Bronchial epithelial cell (primary cell): ENCODE results near the gene TBC1D9. TPM values are rescaled to one million over a fixed set of nuclear protein-coding genes. Genes with fewer than 3 reads are reported as not detected.
A peak's percentile ranks its signal among the peaks of the same experiment; 100 is the strongest.

Experiments used
- DNase-seq: peaks from one replicate; pipeline ENCODE4 v3.0.0-alpha.2; 2010; ENCODE audit warnings: low read depth
- FAIRE-seq: peaks from 2 replicates; lab custom pipeline; 2011; peaks lifted over from hg19 to GRCh38; lab: Jason Lieb, UNC
- H3K27me3 ChIP-seq: 2 replicates; pipeline ENCODE4 v1.5.1; 2011; ENCODE audit warnings: low read length; ENCODE audit not compliant: control insufficient read depth, insufficient read depth
- H3K36me3 ChIP-seq: 2 replicates; pipeline ENCODE4 v1.5.1; 2011; ENCODE audit warnings: low read length; ENCODE audit not compliant: control insufficient read depth, insufficient read depth
- H3K4me3 ChIP-seq: 2 replicates; pipeline ENCODE4 v1.5.1; 2011; ENCODE audit warnings: mild to moderate bottlenecking, low read depth, low read length, control low read depth
- total RNA-seq: library from RNA; depleted of rRNA; stranded (reverse); fragments of >200 nt; gene quantifications from 2 replicates; pipeline ENCODE4 v1.2.1, GENCODE V29; 2014
- TF ChIP-seq, protein P1 (sequence below): IDR thresholded peaks from 2 replicates; pipeline ENCODE4 v1.5.1; 2011; ENCODE audit warnings: mild to moderate bottlenecking, moderate library complexity, low read length, control low read depth, inconsistent platforms; ENCODE audit not compliant: insufficient read depth, severe bottlenecking

The TBC1D9 gene
- total RNA-seq, 1 donor from 2014 or later = 17.1 TPM

DNA sequence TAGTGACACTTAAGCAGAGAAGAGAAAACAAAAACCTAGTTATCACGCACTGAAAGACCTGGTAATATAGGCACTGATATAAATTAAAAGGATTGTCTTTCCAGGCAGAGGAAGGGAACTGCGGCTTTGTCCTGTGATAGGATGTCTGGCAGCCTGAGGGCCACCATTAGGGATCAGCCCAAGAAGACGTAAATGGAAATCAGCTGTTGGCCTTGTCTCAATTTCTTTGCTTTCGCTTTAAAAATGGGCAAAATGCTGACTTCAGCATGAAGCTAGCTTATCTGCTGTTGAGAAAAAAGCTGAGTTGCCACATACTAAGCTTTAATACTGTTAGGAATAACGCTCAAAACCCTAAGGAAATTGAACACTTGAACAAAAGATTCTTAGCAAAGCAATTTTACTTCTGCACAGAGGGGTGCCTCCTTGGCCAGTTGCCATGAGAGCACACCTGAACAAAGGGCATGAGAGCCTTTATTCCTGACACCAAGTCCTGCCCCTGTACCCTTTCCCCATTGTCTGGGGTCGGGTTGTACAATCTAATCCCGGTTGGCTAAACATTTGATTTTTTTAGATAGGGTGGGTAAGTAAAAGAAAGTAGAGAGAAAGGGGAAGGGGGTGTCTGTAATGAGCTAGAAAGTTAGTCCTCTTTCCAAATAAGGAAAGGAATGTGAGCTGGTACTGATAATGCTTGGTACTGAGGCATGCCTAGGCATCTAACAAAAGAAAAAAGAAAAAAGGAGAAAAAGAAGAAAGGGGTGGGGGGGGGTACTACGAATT is 102.3 kb downstream of the TBC1D9 start:
- peak; percentile 36 for FAIRE-seq
- DNase-seq = no peak
- TF ChIP-seq, protein P1, sequence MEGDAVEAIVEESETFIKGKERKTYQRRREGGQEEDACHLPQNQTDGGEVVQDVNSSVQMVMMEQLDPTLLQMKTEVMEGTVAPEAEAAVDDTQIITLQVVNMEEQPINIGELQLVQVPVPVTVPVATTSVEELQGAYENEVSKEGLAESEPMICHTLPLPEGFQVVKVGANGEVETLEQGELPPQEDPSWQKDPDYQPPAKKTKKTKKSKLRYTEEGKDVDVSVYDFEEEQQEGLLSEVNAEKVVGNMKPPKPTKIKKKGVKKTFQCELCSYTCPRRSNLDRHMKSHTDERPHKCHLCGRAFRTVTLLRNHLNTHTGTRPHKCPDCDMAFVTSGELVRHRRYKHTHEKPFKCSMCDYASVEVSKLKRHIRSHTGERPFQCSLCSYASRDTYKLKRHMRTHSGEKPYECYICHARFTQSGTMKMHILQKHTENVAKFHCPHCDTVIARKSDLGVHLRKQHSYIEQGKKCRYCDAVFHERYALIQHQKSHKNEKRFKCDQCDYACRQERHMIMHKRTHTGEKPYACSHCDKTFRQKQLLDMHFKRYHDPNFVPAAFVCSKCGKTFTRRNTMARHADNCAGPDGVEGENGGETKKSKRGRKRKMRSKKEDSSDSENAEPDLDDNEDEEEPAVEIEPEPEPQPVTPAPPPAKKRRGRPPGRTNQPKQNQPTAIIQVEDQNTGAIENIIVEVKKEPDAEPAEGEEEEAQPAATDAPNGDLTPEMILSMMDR = no peak
- Histone ChIP-seq H3K27me3 (no peaks in the 10 kb centered on the region), H3K4me3 (no peak overlapping the region), H3K36me3 (peaks cover 8% of the 10 kb centered on the region)

DNA sequence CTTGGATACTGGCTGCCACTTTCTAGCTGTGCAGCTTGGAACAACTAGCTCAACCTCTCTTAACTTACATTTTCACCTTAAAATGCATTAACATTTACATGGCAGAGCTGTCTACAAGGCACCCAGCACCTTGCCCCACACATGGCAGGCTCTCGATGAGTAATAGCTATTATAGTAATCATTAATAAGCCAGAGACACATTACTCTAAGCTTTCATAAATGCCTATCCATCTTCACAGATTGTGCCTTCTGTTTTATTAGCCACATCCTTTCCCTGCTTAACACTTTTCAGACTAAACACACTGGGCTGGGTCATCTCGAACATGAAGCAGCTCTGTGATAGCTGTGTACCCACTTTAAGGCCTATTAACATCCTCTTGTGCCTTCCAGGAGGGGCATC is 103.6 kb downstream of the TBC1D9 start:
- no peaks in the 10 kb centered on the region for H3K27me3 ChIP-seq
- DNase-seq = no peak
- FAIRE-seq = no peak
- H3K36me3 ChIP-seq = peaks cover 7% of the 10 kb centered on the region
- TF ChIP-seq, protein P1 = no peak
- H3K4me3 ChIP-seq = no peak overlapping the region

DNA sequence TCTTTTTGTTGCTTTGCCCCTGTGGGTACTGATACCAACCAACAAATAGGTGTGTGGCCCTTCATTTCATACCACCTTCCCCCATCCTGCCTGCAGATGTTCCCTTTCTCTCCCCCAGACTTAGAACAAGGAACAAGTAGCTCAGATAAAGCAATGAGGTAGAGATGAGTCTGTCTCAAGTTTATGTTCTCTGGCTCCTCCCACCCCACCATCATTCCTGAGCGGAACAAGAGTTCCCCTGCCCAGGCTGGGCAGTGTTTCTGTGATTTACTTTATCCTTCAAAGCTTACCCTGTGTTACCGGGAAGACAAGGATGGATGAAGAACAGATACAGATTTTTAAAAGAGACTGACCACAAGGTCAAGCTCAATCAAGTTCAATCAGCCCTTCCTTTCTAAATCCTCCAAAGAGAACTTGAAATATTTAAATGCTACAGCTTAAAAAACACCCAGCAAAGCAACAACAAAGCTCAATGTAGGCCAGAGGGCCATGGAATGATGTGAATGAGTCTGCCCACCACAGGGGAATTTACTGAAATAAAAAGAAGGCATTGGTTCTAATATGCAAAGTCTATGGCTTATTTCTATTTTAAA is 107.4 kb downstream of the TBC1D9 start:
- Histone ChIP-seq H3K36me3 (peaks cover 3% of the 10 kb centered on the region), H3K4me3 (no peak overlapping the region), H3K27me3 (no peaks in the 10 kb centered on the region)
- DNase-seq = no peak
- FAIRE-seq = no peak
- TF ChIP-seq, protein P1 = no peak

DNA sequence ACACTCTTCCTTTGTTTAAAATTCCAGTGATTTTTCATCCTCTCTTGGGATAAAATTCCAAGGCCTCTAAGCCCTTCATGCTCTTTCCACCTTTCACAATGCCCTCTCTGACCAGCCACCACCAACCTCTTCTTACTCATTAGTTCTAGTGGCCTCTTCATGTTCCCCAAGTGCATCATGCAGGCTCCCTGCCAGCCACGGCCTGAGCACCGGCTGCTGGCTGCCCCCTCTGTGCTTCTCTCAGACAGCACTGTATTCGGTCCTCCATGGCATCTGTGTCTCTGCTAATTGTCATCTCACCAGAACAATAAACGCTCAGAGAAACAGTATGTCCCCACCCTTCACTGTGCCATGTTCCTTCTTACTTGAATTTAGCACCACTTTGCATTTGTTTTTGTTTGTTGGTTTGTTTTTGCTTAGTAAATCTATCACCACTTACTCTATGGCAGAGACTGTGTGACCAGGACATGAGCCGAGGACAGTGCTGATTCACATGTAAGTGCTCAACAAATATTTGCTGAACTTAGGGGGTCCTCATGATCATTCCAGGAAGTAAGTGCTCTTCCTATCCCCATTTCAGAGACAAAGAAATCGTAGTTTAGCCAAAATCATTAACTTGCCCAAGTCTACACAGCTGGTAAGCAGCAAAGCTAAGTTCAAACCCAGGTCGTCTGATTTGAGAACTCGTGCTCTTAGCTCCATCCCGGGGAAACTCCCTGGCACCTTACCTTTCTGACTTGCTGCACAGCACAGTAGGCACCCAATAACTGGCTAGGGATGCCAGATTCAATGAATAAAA is 110.4 kb downstream of the TBC1D9 start:
- Histone ChIP-seq H3K36me3 (peaks cover 2% of the 10 kb centered on the region), H3K27me3 (no peaks in the 10 kb centered on the region), H3K4me3 (no peak overlapping the region)
- TF ChIP-seq, protein P1 = no peak
- DNase-seq = no peak
- no peak for FAIRE-seq

DNA sequence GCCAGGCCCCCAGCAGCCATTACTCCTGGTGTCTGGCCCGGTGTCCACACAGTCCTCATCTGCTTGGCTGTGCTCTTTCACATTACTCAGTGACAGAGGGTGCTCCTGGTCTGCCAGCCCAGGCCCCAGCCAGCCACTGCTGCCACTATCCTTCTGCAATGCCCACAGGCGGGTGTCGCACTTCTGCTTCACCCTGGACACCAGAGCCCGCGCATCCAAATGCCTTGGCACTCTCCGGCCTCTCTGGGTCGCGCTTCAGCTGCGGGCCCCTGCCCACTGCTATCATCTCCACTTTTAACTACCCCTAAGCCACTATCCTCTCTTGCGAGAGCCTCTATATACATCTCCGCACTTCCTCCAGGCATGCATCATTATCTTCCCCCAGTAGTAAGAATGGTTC is 111.0 kb downstream of the TBC1D9 start:
- FAIRE-seq = no peak
- H3K36me3 ChIP-seq = peaks cover 2% of the 10 kb centered on the region
- no peak for DNase-seq
- TF ChIP-seq, protein P1 = no peak
- H3K27me3 ChIP-seq = no peaks in the 10 kb centered on the region
- no peak overlapping the region for H3K4me3 ChIP-seq
